Measurements from ENCODE around the gene SNX8. TPM values are rescaled to one million over a fixed set of nuclear protein-coding genes. Genes with fewer than 3 reads are reported as not detected.

SNX8 gene
- total and polyA plus RNA-seq, 8 donors, result 7.7 to 72.9 (median 12.0) TPM

GRCh38 chr7:2202361-2202761 is 111.9 kb downstream of the SNX8 start:
- intact Hi-C loops (cut with DNase I; ENCODE audit: low total_unique reads), result no loop called here
- no peak for TF ChIP-seq POLR2AphosphoS5 (IDR thresholded peaks at IDR 0.05)
- no peak for TF ChIP-seq EP300 (IDR thresholded peaks at IDR 0.05)
- no peak for TF ChIP-seq CTCF (IDR thresholded peaks at IDR 0.05)
- TF ChIP-seq POLR2A (IDR thresholded peaks at IDR 0.05), result no peak

More at GRCh38 chr7:2202361-2202761, 111.9 kb downstream of the SNX8 start:
- WGBS, 5 donors, result 87 to 94% (median 93%) methylated on average over 14 of the region's 14 CpGs
- no peak for DNase-seq
- peaks cover 0 to 29% (median 8%) of the 10 kb centered on the region in 4 donors for H3K4me1 ChIP-seq
- H3K4me3 ChIP-seq, result no peak overlapping the region
- no peak overlapping the region for H3K27ac ChIP-seq
- no peaks in the 10 kb centered on the region for H3K27me3 ChIP-seq
- peaks cover 8 to 48% (median 44%) of the 10 kb centered on the region in 4 donors for H3K36me3 ChIP-seq
- no peaks in the 10 kb centered on the region for H3K9me3 ChIP-seq

Other genes with a start within 250 kb of the SNX8 start
- gene MAD1L1, start 81.5 kb downstream of the SNX8 start, total RNA-seq, result 100 to 1,000 TPM in 1 of 5 donors, 10 to 100 TPM in 4; 12.8 to 469 (median 25.0) TPM
- gene MAD1L1, start 81.5 kb downstream of the SNX8 start, polyA plus RNA-seq, result 10 to 100 TPM; 25.8 to 36.0 (median 28.7) TPM
- gene MRM2, start 72.2 kb downstream of the SNX8 start, total RNA-seq, result 10 to 100 TPM in 4 of 5 donors, 1 to 10 TPM in 1; 9.9 to 19.1 (median 17.1) TPM
- 10 to 100 TPM; 17.4 to 22.3 (median 18.7) TPM for gene MRM2, start 72.2 kb downstream of the SNX8 start, polyA plus RNA-seq
- 1 to 10 TPM in 3 of 5 donors, not detected in 2; 4.6 to 8.1 (median 6.2) TPM for gene NUDT1, start 72.2 kb downstream of the SNX8 start, total RNA-seq
- 10 to 100 TPM; 15.9 to 37.1 (median 28.6) TPM for gene NUDT1, start 72.2 kb downstream of the SNX8 start, polyA plus RNA-seq
- 100 to 1,000 TPM; 115 to 373 (median 150) TPM for gene EIF3B, start 40.4 kb upstream of the SNX8 start, total RNA-seq
- 10 to 100 TPM; 64.8 to 90.1 (median 88.3) TPM for gene EIF3B, start 40.4 kb upstream of the SNX8 start, polyA plus RNA-seq
- gene CHST12, start 89.2 kb upstream of the SNX8 start, total RNA-seq, result 10 to 100 TPM in 2 of 5 donors, 1 to 10 TPM in 3; 1.7 to 23.0 (median 8.5) TPM
- 1 to 10 TPM; 1.8 to 6.6 (median 6.0) TPM for gene CHST12, start 89.2 kb upstream of the SNX8 start, polyA plus RNA-seq
- not detected for gene GRIFIN, start 162.0 kb upstream of the SNX8 start, total RNA-seq
- not detected for gene GRIFIN, start 162.0 kb upstream of the SNX8 start, polyA plus RNA-seq
- gene LFNG, start 205.3 kb upstream of the SNX8 start, total RNA-seq, result 100 to 1,000 TPM in 1 of 5 donors, 10 to 100 TPM in 3, 1 to 10 TPM in 1; 8.0 to 103 (median 36.2) TPM
- 10 to 100 TPM; 11.8 to 15.4 (median 14.1) TPM for gene LFNG, start 205.3 kb upstream of the SNX8 start, polyA plus RNA-seq
- gene BRAT1, start 241.1 kb upstream of the SNX8 start, total RNA-seq, result 100 to 1,000 TPM in 1 of 5 donors, 10 to 100 TPM in 4; 16.3 to 119 (median 35.7) TPM
- gene BRAT1, start 241.1 kb upstream of the SNX8 start, polyA plus RNA-seq, result 10 to 100 TPM; 23.5 to 25.2 (median 23.5) TPM
- gene IQCE, start 244.5 kb upstream of the SNX8 start, total RNA-seq, result 100 to 1,000 TPM in 1 of 5 donors, 10 to 100 TPM in 3, 1 to 10 TPM in 1; 1.8 to 248 (median 49.1) TPM
- gene IQCE, start 244.5 kb upstream of the SNX8 start, polyA plus RNA-seq, result 10 to 100 TPM in 1 of 3 donors, 1 to 10 TPM in 2; 3.0 to 10.5 (median 7.5) TPM

All from stomach (tissue), 9 donors.